ENCODE measurements around the gene ZNF446. TPM values are rescaled to one million over a fixed set of nuclear protein-coding genes. Genes with fewer than 3 reads are reported as not detected.

Gene ZNF446
- total RNA-seq, 1 donor from 2014 or later = 6.0 TPM

- no peak overlapping the region for H3K9ac ChIP-seq (ENCODE audit: low read length)
- no peak overlapping the region for H3K27ac Mint-ChIP-seq (ENCODE audit: unreplicated experiment)
- no peak overlapping the region for H3K4me3 Mint-ChIP-seq (ENCODE audit: unreplicated experiment)
- peaks cover 14% of the 10 kb centered on the region for H3K36me3 Mint-ChIP-seq (ENCODE audit: low read depth, unreplicated experiment)
- H3K4me2 ChIP-seq (ENCODE audit: low read length) = no peak overlapping the region
- H3K9me3 Mint-ChIP-seq (ENCODE audit: unreplicated experiment) = no peaks in the 10 kb centered on the region
- H3K36me3 ChIP-seq (ENCODE audit: insufficient read depth, low read length) = peaks cover 2% of the 10 kb centered on the region
- no peak overlapping the region for H2AFZ ChIP-seq (ENCODE audit: low read depth, low read length)
- H3K27me3 ChIP-seq (ENCODE audit: insufficient read depth, low read length) = no peaks in the 10 kb centered on the region
- H3K27me3 Mint-ChIP-seq (ENCODE audit: low read depth, unreplicated experiment) = no peaks in the 10 kb centered on the region
- DNase-seq (ENCODE audit: low read depth) (no peak), FAIRE-seq (no peak)
- H3K4me1 ChIP-seq (ENCODE audit: insufficient read depth, low read length) = peaks cover 10% of the 10 kb centered on the region
- H3K79me2 ChIP-seq (ENCODE audit: insufficient read depth, low read length) = peaks cover 37% of the 10 kb centered on the region
- no peak overlapping the region for H3K4me3 ChIP-seq (ENCODE audit: insufficient read depth, low read depth, low read length)
- H3K27ac ChIP-seq (ENCODE audit: low read depth, low read length) = no peak overlapping the region
- no peaks in the 10 kb centered on the region for H3K9me3 ChIP-seq (ENCODE audit: insufficient read depth, low read depth, low read length)
- H3K4me1 Mint-ChIP-seq (ENCODE audit: low read depth, unreplicated experiment) = peaks cover 18% of the 10 kb centered on the region
- no peak for TF ChIP-seq EZH2 (IDR thresholded peaks at IDR 0.05; ENCODE audit: insufficient read depth, low read length)
- peaks cover 17% of the 10 kb centered on the region for H4K20me1 ChIP-seq (ENCODE audit: insufficient read depth, low read length)
These were observed 37.1 kb downstream of the ZNF446 start for GRCh38 chr19:58513213-58513693.

- FAIRE-seq = no peak
These were observed 37.8 kb downstream of the ZNF446 start for GRCh38 chr19:58513694-58514563.

GRCh38 chr19:58514564-58515022 lies 38.4 kb downstream of the ZNF446 start:
- Mint-ChIP-seq H3K27me3 (ENCODE audit: low read depth, unreplicated experiment) (no peaks in the 10 kb centered on the region), H3K27ac (ENCODE audit: unreplicated experiment) (no peak overlapping the region), H3K4me1 (ENCODE audit: low read depth, unreplicated experiment) (peaks cover 21% of the 10 kb centered on the region), H3K36me3 (ENCODE audit: low read depth, unreplicated experiment) (peaks cover 12% of the 10 kb centered on the region), H3K9me3 (ENCODE audit: unreplicated experiment) (no peaks in the 10 kb centered on the region), H3K4me3 (ENCODE audit: unreplicated experiment) (peak overlapping the region; percentile 76)
- Histone ChIP-seq H3K36me3 (ENCODE audit: insufficient read depth, low read length) (peaks cover 2% of the 10 kb centered on the region), H3K4me1 (ENCODE audit: insufficient read depth, low read length) (peaks cover 16% of the 10 kb centered on the region), H2AFZ (ENCODE audit: low read depth, low read length) (no peak overlapping the region), H3K9me3 (ENCODE audit: insufficient read depth, low read depth, low read length) (no peaks in the 10 kb centered on the region), H3K9ac (ENCODE audit: low read length) (no peak overlapping the region), H3K27me3 (ENCODE audit: insufficient read depth, low read length) (no peaks in the 10 kb centered on the region), H3K27ac (ENCODE audit: low read depth, low read length) (no peak overlapping the region), H4K20me1 (ENCODE audit: insufficient read depth, low read length) (peaks cover 23% of the 10 kb centered on the region), H3K79me2 (ENCODE audit: insufficient read depth, low read length) (peaks cover 47% of the 10 kb centered on the region), H3K4me2 (ENCODE audit: low read length) (peak overlapping the region; percentile 75), H3K4me3 (ENCODE audit: insufficient read depth, low read depth, low read length) (no peak overlapping the region)
- no peak for DNase-seq (ENCODE audit: low read depth)
- no peak for FAIRE-seq
- TF ChIP-seq EZH2 (IDR thresholded peaks at IDR 0.05; ENCODE audit: insufficient read depth, low read length) (no peak), CTCF (IDR thresholded peaks at IDR 0.05; ENCODE audit: insufficient read depth, low read depth, low read length) (no peak)

More at GRCh38 chr19:58513694-58514563, 37.8 kb downstream of the ZNF446 start:
- peaks cover 23% of the 10 kb centered on the region for H4K20me1 ChIP-seq (ENCODE audit: insufficient read depth, low read length)
- no peak overlapping the region for H3K4me3 ChIP-seq (ENCODE audit: insufficient read depth, low read depth, low read length)
- peak; percentile 56 for DNase-seq (ENCODE audit: low read depth)
- H3K27ac ChIP-seq (ENCODE audit: low read depth, low read length) = no peak overlapping the region
- H3K27me3 ChIP-seq (ENCODE audit: insufficient read depth, low read length) = no peaks in the 10 kb centered on the region
- H3K79me2 ChIP-seq (ENCODE audit: insufficient read depth, low read length) = peaks cover 44% of the 10 kb centered on the region
- peaks cover 2% of the 10 kb centered on the region for H3K36me3 ChIP-seq (ENCODE audit: insufficient read depth, low read length)
- no peaks in the 10 kb centered on the region for H3K27me3 Mint-ChIP-seq (ENCODE audit: low read depth, unreplicated experiment)
- no peak overlapping the region for H3K27ac Mint-ChIP-seq (ENCODE audit: unreplicated experiment)
- peaks cover 21% of the 10 kb centered on the region for H3K4me1 Mint-ChIP-seq (ENCODE audit: low read depth, unreplicated experiment)
- no peak overlapping the region for H3K9ac ChIP-seq (ENCODE audit: low read length)
- no peaks in the 10 kb centered on the region for H3K9me3 ChIP-seq (ENCODE audit: insufficient read depth, low read depth, low read length)
- peak overlapping the region; percentile 75 for H3K4me2 ChIP-seq (ENCODE audit: low read length)
- H3K9me3 Mint-ChIP-seq (ENCODE audit: unreplicated experiment) = no peaks in the 10 kb centered on the region
- peaks cover 14% of the 10 kb centered on the region for H3K36me3 Mint-ChIP-seq (ENCODE audit: low read depth, unreplicated experiment)
- TF ChIP-seq EZH2 (IDR thresholded peaks at IDR 0.05; ENCODE audit: insufficient read depth, low read length) = no peak
- TF ChIP-seq CTCF (IDR thresholded peaks at IDR 0.05; ENCODE audit: insufficient read depth, low read depth, low read length) = peak; percentile 60
- peak overlapping the region; percentile 75 for H3K4me3 Mint-ChIP-seq (ENCODE audit: unreplicated experiment)
- peaks cover 16% of the 10 kb centered on the region for H3K4me1 ChIP-seq (ENCODE audit: insufficient read depth, low read length)
- H2AFZ ChIP-seq (ENCODE audit: low read depth, low read length) = peak overlapping the region; percentile 77

Measured in astrocyte (in vitro differentiated cells and primary cell).